ENCODE data around the gene RIC1.
"Not testable (repeated sequence)": the region's sequence is repeated elsewhere in the genome, so short reads cannot be mapped to it uniquely, and the experiment has no call there.

RIC1 gene

GRCh38 chr9:5683591-5683990, 54.7 kb downstream of the RIC1 start:
- DNase-seq = not testable (repeated sequence)

- DNase-seq = no peak
Measured at GRCh38 chr9:5684101-5684500, 55.2 kb downstream of the RIC1 start.

- DNase-seq = no peak
Measured at GRCh38 chr9:5688109-5688508, 59.2 kb downstream of the RIC1 start.

DNA sequence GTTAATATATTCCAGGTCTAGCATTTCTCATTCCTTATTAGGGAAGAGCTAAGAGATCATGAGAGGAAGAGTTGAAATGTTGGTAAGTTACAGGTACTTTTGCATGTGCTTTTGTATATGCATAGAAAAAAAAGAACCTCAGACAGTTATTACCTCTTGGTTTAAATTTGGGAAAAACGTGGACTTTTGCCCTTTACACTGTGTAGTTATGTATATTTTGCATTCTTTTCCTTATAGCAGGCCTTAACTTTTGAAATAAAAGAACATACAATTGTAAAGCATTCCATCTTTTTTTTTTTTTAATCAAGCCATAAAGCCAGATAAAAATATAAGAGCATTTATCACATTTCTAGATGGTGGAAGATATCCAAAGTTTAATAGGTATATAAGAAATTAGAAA, 61.4 kb downstream of the RIC1 start:
- no peak for DNase-seq

- no peak for DNase-seq
Measured at GRCh38 chr9:5695860-5696259, 67.0 kb downstream of the RIC1 start.

DNA sequence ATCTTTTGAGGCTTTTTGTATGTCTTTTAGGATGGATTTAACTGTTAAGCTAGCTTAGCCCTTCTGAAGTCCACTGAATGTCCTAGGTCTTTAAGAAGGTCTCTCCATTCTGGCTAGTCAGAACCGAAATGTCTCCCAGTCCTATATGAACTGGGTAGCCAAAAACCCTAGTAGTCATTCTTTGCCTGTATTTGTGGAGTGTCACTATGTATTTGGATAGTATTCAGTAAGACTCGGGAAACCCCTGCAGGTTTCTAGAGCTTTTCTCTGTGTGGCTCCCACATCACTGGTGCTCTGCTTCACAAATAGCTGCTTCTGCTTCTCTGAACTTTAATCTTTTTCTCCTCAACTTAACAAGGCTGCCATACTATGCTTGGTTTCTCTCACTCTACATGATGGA, 68.0 kb downstream of the RIC1 start:
- no peak for DNase-seq

GRCh38 chr9:5698004-5698403, 69.1 kb downstream of the RIC1 start:
- no peak for DNase-seq

GRCh38 chr9:5698810-5699556, 70.1 kb downstream of the RIC1 start:
- DNase-seq = no peak

- no peak for DNase-seq
Measured at GRCh38 chr9:5708414-5708813, 79.5 kb downstream of the RIC1 start.

GRCh38 chr9:5712651-5713390, 83.9 kb downstream of the RIC1 start:
- DNase-seq = no peak

- no peak for DNase-seq
Measured at GRCh38 chr9:5714501-5715401, 85.8 kb downstream of the RIC1 start.

- DNase-seq = no peak
Measured at GRCh38 chr9:5715548-5716127, 86.7 kb downstream of the RIC1 start.

GRCh38 chr9:5717434-5717833, 88.5 kb downstream of the RIC1 start:
- DNase-seq = not testable (repeated sequence)

- DNase-seq = no peak
Measured at GRCh38 chr9:5718296-5719032, 89.6 kb downstream of the RIC1 start.

GRCh38 chr9:5719100-5719926, 90.4 kb downstream of the RIC1 start:
- DNase-seq = no peak

DNA sequence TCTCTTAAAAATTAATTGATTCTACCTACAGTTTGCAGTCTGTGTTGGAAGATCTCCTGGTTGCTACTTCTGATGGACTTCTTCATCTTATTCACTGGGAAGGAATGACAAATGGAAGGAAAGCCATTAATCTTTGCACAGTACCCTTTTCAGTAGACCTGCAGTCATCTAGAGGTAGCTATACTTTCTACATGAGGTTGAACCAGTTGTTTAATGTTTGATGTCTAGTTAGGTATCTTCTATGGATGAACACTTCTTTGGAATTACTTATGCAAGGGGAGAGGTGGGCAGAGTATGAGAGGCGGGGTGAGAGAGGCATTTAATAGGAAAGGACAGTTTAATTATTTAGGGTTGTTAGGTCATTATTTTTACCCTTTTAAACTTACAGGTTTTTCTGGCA, 91.2 kb downstream of the RIC1 start:
- DNase-seq = no peak

GRCh38 chr9:5721279-5722087, 92.6 kb downstream of the RIC1 start:
- DNase-seq = no peak

DNA sequence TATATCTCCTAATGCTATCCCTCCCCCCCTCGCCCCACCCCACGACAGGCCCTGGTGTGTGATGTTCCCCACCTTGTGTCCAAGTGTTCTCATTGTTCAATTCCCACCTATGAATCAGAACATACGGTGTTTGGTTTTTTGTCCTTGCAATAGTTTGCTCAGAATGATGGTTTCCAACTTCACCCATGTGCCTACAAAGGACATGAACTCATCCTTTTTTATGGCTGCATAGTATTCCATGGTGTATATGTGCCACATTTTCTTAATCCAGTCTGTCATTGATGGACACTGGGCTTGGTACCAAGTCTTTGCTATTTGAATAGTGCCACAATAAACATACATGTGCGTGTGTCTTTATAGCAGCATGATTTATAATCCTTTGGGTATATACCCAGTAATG, 93.8 kb downstream of the RIC1 start:
- DNase-seq = not testable (repeated sequence)

- DNase-seq = no peak
Measured at GRCh38 chr9:5735072-5735471, 106.2 kb downstream of the RIC1 start.

DNA sequence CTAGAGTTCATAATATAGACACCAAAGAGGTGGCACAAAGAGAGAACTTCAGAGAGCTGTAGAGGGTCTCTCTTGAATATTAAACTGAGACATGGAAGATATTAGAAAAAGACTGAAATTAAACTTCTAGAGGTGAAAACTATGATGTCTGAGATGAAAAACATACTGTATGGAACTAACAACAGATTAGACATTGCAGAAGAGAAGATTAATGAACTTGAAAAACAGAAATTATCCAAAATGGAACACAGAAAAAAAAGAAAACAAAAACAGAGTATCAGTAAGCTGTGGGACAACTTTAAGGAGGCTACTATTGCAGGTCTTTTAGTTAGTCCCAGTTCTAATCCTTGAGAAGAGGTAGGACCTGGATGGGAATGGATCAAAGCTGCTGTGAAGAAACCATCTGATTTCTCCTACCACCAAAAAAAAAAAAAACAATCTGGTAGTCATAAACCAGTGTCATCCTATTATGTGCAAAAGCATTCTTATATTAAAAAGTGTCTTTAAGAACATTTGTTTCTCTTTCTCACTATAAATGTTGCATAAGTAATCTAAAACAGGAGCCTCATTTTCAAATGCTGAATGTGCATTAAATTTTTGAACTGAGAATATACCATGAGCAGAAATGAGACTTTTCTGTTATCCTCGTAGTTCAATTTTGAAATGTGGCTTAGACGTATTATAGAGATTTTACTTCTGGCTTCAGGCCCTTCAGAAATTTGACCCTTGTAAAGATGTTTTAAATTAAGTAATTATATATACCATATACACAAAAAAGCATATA, 107.8 kb downstream of the RIC1 start:
- no peak for DNase-seq
